Ramos (cell line): ENCODE results near the gene AMDHD2.
"Not testable (repeated sequence)": the region's sequence is repeated elsewhere in the genome, so short reads cannot be mapped to it uniquely, and the experiment has no call there.

Experiments
- in situ Hi-C: fragments of 300-500 bp; cut with MboI; formaldehyde crosslinking; loops from one replicate; pipeline ENCODE4 v1.14.3; 2022; ENCODE audit warnings: low sequenced_read_pairs; ENCODE audit not compliant: unreplicated experiment

The AMDHD2 gene

GRCh38 chr16:2529961-2530628, 9.9 kb downstream of the AMDHD2 start:
- in situ Hi-C loops, result no loop called here

GRCh38 chr16:2530629-2531318, 10.6 kb downstream of the AMDHD2 start:
- in situ Hi-C loops, result no loop called here

GRCh38 chr16:2531371-2531695, 11.2 kb downstream of the AMDHD2 start, which contains the start of gene CEMP1:
Gene CEMP1, minus strand, starts transcription at chr16:2531408. Its CDS starts 335 bp downstream, at chr16:2531073.
- in situ Hi-C loops, result no loop called here

- in situ Hi-C loops, result no loop called here
Observed at GRCh38 chr16:2531696-2532493, 11.7 kb downstream of the AMDHD2 start.

- in situ Hi-C loops, result no loop called here
Observed at GRCh38 chr16:2532494-2533141, 12.4 kb downstream of the AMDHD2 start.

GRCh38 chr16:2533142-2533755, 13.1 kb downstream of the AMDHD2 start:
- in situ Hi-C loops, result not testable (repeated sequence)

- in situ Hi-C loops, result no loop called here
Observed at GRCh38 chr16:2533912-2534311, 13.7 kb downstream of the AMDHD2 start.

- in situ Hi-C loops, result not testable (repeated sequence)
Observed at GRCh38 chr16:2534335-2534734, 14.2 kb downstream of the AMDHD2 start.

- in situ Hi-C loops, result no loop called here
Observed at GRCh38 chr16:2535625-2536013, 15.4 kb downstream of the AMDHD2 start.

GRCh38 chr16:2537451-2538379, 17.5 kb downstream of the AMDHD2 start, which contains the start of gene PDPK1:
Gene PDPK1, plus strand, starts transcription at chr16:2538021. Its CDS starts 92 bp downstream, at chr16:2538113.
- in situ Hi-C loops, result no loop called here

GRCh38 chr16:2539192-2539844, 19.1 kb downstream of the AMDHD2 start:
- in situ Hi-C loops, result not testable (repeated sequence)

- in situ Hi-C loops, result not testable (repeated sequence)
Observed at GRCh38 chr16:2539845-2540458, 19.8 kb downstream of the AMDHD2 start.

GRCh38 chr16:2540912-2541311, 20.7 kb downstream of the AMDHD2 start:
- in situ Hi-C loops, result not testable (repeated sequence)

- in situ Hi-C loops, result not testable (repeated sequence)
Observed at GRCh38 chr16:2541409-2541808, 21.2 kb downstream of the AMDHD2 start.

- in situ Hi-C loops, result not testable (repeated sequence)
Observed at GRCh38 chr16:2543771-2544170, 23.6 kb downstream of the AMDHD2 start.

- in situ Hi-C loops, result not testable (repeated sequence)
Observed at GRCh38 chr16:2550283-2550878, 30.2 kb downstream of the AMDHD2 start.

GRCh38 chr16:2551420-2551889, 31.3 kb downstream of the AMDHD2 start:
- in situ Hi-C loops, result not testable (repeated sequence)
